Activated CD8-positive, alpha-beta memory T cell treated with anti-CD3 and anti-CD28 coated beads for 48 hours (primary cell): ENCODE data around the gene GABRG3.

Source experiments
- DNase-seq, 3 experiments: peaks; one replicate each; pipeline ENCODE4 v3.0.0-alpha.2; 2020; ENCODE audit warnings: low read depth in 2 of 3, low spot score in 2 of 3

The GABRG3 gene

GRCh38 chr15:27490867-27491595, 520.0 kb downstream of the GABRG3 start:
- DNase-seq, result no peak

- no peak for DNase-seq
Observed at GRCh38 chr15:27491666-27492621, 521.0 kb downstream of the GABRG3 start.

GRCh38 chr15:27495963-27496459, 525.0 kb downstream of the GABRG3 start:
- DNase-seq, result no peak

- DNase-seq, result no peak
Observed at GRCh38 chr15:27498700-27499099, 527.7 kb downstream of the GABRG3 start.

GRCh38 chr15:27499191-27499590, 528.2 kb downstream of the GABRG3 start:
- DNase-seq, result no peak

- no peak for DNase-seq
Observed at GRCh38 chr15:27499719-27500118, 528.7 kb downstream of the GABRG3 start.

- no peak for DNase-seq
Observed at GRCh38 chr15:27500206-27500605, 529.2 kb downstream of the GABRG3 start.

- no peak for DNase-seq
Observed at GRCh38 chr15:27506752-27507151, 535.8 kb downstream of the GABRG3 start.

GRCh38 chr15:27509014-27509413, 538.0 kb downstream of the GABRG3 start:
- no peak for DNase-seq

- DNase-seq, result no peak
Observed at GRCh38 chr15:27512281-27513001, 541.5 kb downstream of the GABRG3 start.

- no peak for DNase-seq
Observed at GRCh38 chr15:27514526-27514925, 543.5 kb downstream of the GABRG3 start.

GRCh38 chr15:27527490-27528067, 556.6 kb downstream of the GABRG3 start:
- no peak for DNase-seq

GRCh38 chr15:27529399-27529798, 558.4 kb downstream of the GABRG3 start:
- DNase-seq, result no peak

- no peak for DNase-seq
Observed at GRCh38 chr15:27530994-27531393, 560.0 kb downstream of the GABRG3 start.

- no peak for DNase-seq
Observed at GRCh38 chr15:27532358-27532757, 561.4 kb downstream of the GABRG3 start.

GRCh38 chr15:27535445-27536129, 564.6 kb downstream of the GABRG3 start:
- DNase-seq, result no peak

- no peak for DNase-seq
Observed at GRCh38 chr15:27538325-27538724, 567.3 kb downstream of the GABRG3 start.

GRCh38 chr15:27541581-27541980, 570.6 kb downstream of the GABRG3 start:
- no peak for DNase-seq

GRCh38 chr15:27545494-27546255, 574.7 kb downstream of the GABRG3 start:
- no peak for DNase-seq

- no peak for DNase-seq
Observed at GRCh38 chr15:27549746-27550145, 578.8 kb downstream of the GABRG3 start.
